H9 (cell line): Measurements from ENCODE around the gene STRN. TPM values are rescaled to one million over a fixed set of nuclear protein-coding genes. Genes with fewer than 3 reads are reported as not detected.

Experiments used
- DNase-seq: peaks from one replicate; pipeline ENCODE4 v3.0.0-alpha.2; 2017
- H2AFZ ChIP-seq: one replicate; pipeline ENCODE4 v1.6.1; 2013; ENCODE audit warnings: mild to moderate bottlenecking, low read length, control low read depth, moderate library complexity
- H2AK5ac ChIP-seq: 2 replicates; pipeline ENCODE4 v1.6.1; 2013; ENCODE audit warnings: low read length, control low read depth, mixed read lengths; ENCODE audit not compliant: insufficient read length
- H2BK120ac ChIP-seq: one replicate; pipeline ENCODE4 v1.6.1; 2013; ENCODE audit warnings: low read depth, mild to moderate bottlenecking, low read length, control low read depth, inconsistent platforms; ENCODE audit not compliant: poor library complexity, severe bottlenecking
- H2BK12ac ChIP-seq: 2 replicates; pipeline ENCODE4 v1.6.1; 2013; ENCODE audit warnings: low read length, control low read depth, mixed read lengths, low read depth; ENCODE audit not compliant: insufficient read length
- H2BK15ac ChIP-seq: 2 replicates; pipeline ENCODE4 v1.6.1; 2013; ENCODE audit warnings: low read depth, low read length, control low read depth
- H2BK20ac ChIP-seq: one replicate; pipeline ENCODE4 v1.6.1; 2013; ENCODE audit warnings: low read depth, mild to moderate bottlenecking, low read length, control low read depth, inconsistent platforms; ENCODE audit not compliant: poor library complexity, severe bottlenecking
- H2BK5ac ChIP-seq: 2 replicates; pipeline ENCODE4 v1.6.1; 2013; ENCODE audit warnings: low read length, control low read depth, mixed read lengths; ENCODE audit not compliant: insufficient read length
- H3K14ac ChIP-seq: 2 replicates; pipeline ENCODE4 v1.6.1; 2013; ENCODE audit warnings: low read length, control low read depth; ENCODE audit not compliant: insufficient read depth
- H3K18ac ChIP-seq: 2 replicates; pipeline ENCODE4 v1.6.1; 2013; ENCODE audit warnings: low read depth, mild to moderate bottlenecking, mixed read lengths, low read length, control low read depth; ENCODE audit not compliant: insufficient read length
- H3K23ac ChIP-seq: 2 replicates; pipeline ENCODE4 v1.6.1; 2013; ENCODE audit warnings: low read length, control low read depth, mixed read lengths, low read depth; ENCODE audit not compliant: insufficient read length
- H3K23me2 ChIP-seq: 2 replicates; pipeline ENCODE4 v1.6.1; 2013; ENCODE audit warnings: low read depth, mild to moderate bottlenecking, mixed read lengths, low read length, control low read depth; ENCODE audit not compliant: insufficient read length, poor library complexity, severe bottlenecking
- H3K27ac ChIP-seq: 2 replicates; pipeline ENCODE4 v1.5.1; 2013; ENCODE audit warnings: low read length, control low read depth, mixed read lengths, low read depth; ENCODE audit not compliant: insufficient read length
- H3K27me3 ChIP-seq: 2 replicates; pipeline ENCODE4 v1.6.1; 2013; ENCODE audit warnings: low read length, control low read depth, inconsistent platforms; ENCODE audit not compliant: insufficient read depth
- H3K4ac ChIP-seq: 2 replicates; pipeline ENCODE4 v1.6.1; 2013; ENCODE audit warnings: low read depth, mild to moderate bottlenecking, control low read depth, inconsistent platforms, low read length, moderate library complexity
- H3K4me1 ChIP-seq: 2 replicates; pipeline ENCODE4 v1.6.1; 2013; ENCODE audit warnings: low read length, control low read depth, inconsistent platforms; ENCODE audit not compliant: insufficient read depth
- H3K4me2 ChIP-seq: 2 replicates; pipeline ENCODE4 v1.6.1; 2013; ENCODE audit warnings: low read length, control low read depth, mixed read lengths; ENCODE audit not compliant: insufficient read length, insufficient read depth
- H3K56ac ChIP-seq: 2 replicates; pipeline ENCODE4 v1.6.1; 2013; ENCODE audit warnings: low read depth, mild to moderate bottlenecking, mixed read lengths, low read length, control low read depth; ENCODE audit not compliant: insufficient read length
- H3K79me1 ChIP-seq: 2 replicates; pipeline ENCODE4 v1.6.1; 2013; ENCODE audit warnings: low read depth, mild to moderate bottlenecking, moderate library complexity, low read length, control low read depth, inconsistent platforms; ENCODE audit not compliant: insufficient read depth, poor library complexity, severe bottlenecking
- H3K79me2 ChIP-seq: 2 replicates; pipeline ENCODE4 v1.6.1; 2013; ENCODE audit warnings: low read length, control low read depth, inconsistent platforms; ENCODE audit not compliant: insufficient read depth
- H3K9ac ChIP-seq: 2 replicates; pipeline ENCODE4 v1.6.1; 2013; ENCODE audit warnings: low read length, control low read depth, mixed read lengths; ENCODE audit not compliant: insufficient read length; ENCODE audit errors: extremely low read depth
- H3K9me3 ChIP-seq: one replicate; pipeline ENCODE4 v1.6.1; 2013; ENCODE audit warnings: low read depth, low read length, inconsistent platforms; ENCODE audit not compliant: control insufficient read depth
- H3T11ph ChIP-seq: one replicate; pipeline ENCODE4 v1.6.1; 2013; ENCODE audit warnings: mild to moderate bottlenecking, low read length, control low read depth, inconsistent platforms
- H4K20me1 ChIP-seq: one replicate; pipeline ENCODE4 v1.6.1; 2013; ENCODE audit not compliant: control insufficient read depth, insufficient read length, insufficient read depth
- H4K5ac ChIP-seq: 2 replicates; pipeline ENCODE4 v1.6.1; 2013; ENCODE audit warnings: low read depth, mild to moderate bottlenecking, mixed read lengths, low read length, control low read depth; ENCODE audit not compliant: insufficient read length
- H4K8ac ChIP-seq: replicated peaks from 2 replicates; pipeline ENCODE4 v1.6.1; 2013; ENCODE audit warnings: low read length, control low read depth, mixed read lengths, low read depth; ENCODE audit not compliant: insufficient read length
- H4K91ac ChIP-seq: 2 replicates; pipeline ENCODE4 v1.6.1; 2013; ENCODE audit warnings: low read depth, mild to moderate bottlenecking, moderate library complexity, mixed read lengths, low read length, control low read depth; ENCODE audit not compliant: insufficient read length
- H3K27ac Mint-ChIP-seq, 3 experiments: 2 replicates in 2 of 3; 3 replicates in 1 of 3; pipeline ENCODE4 v1.8.0; 2020 to 2021; ENCODE audit warnings: mixed read lengths in 3 of 3, mild to moderate bottlenecking in 1 of 3, moderate library complexity in 1 of 3
- H3K27me3 Mint-ChIP-seq: 2 replicates; pipeline ENCODE4 v1.8.0; 2021; ENCODE audit warnings: low read depth, mild to moderate bottlenecking, moderate library complexity, mixed read lengths
- H3K36me3 Mint-ChIP-seq, 3 experiments: 2 replicates in 2 of 3; 3 replicates in 1 of 3; pipeline ENCODE4 v1.8.0; 2020 to 2021; ENCODE audit warnings: low read depth in 3 of 3, mixed read lengths in 3 of 3; ENCODE audit not compliant: insufficient read depth in 1 of 3
- H3K4me1 Mint-ChIP-seq, 2 experiments: 2 replicates each; pipeline ENCODE4 v1.8.0; 2020; ENCODE audit warnings: mixed read lengths in 2 of 2
- H3K4me3 Mint-ChIP-seq, 2 experiments: 2 replicates in 1 of 2; 3 replicates in 1 of 2; pipeline ENCODE4 v1.8.0; 2020 to 2021; ENCODE audit warnings: mild to moderate bottlenecking in 2 of 2, mixed read lengths in 2 of 2, moderate library complexity in 1 of 2
- H3K9me3 Mint-ChIP-seq, 2 experiments: 2 replicates in 1 of 2; 3 replicates in 1 of 2; pipeline ENCODE4 v1.8.0; 2020; ENCODE audit warnings: mild to moderate bottlenecking in 2 of 2, mixed read lengths in 2 of 2, moderate library complexity in 1 of 2
- WGBS: extraction: QIAGEN DNeasy Blood & Tissue Kit; methylation state at CpG from one replicate; pipeline ENCODE4 v1.1.7; 2013; ENCODE audit warnings: missing lambda C conversion rate, low lambda C conversion rate, mixed read lengths; ENCODE audit not compliant: insufficient read length; ENCODE audit errors: extremely low coverage; 5-methylcytosine and 5-hydroxymethylcytosine counted together
- total RNA-seq: library from RNA; stranded (reverse); gene quantifications from 2 replicates; pipeline ENCODE4 v1.2.1, GENCODE V29; 2021
- TF ChIP-seq, protein P1 (sequence below): fragments of 200-600 bp; sonication (generic); conservative IDR thresholded peaks from 3 replicates; pipeline ENCODE4 v1.8.0; 2021; ENCODE audit warnings: antibody characterized with exemption, mild to moderate bottlenecking

Gene STRN
- total RNA-seq, 1 experiment from 2014 or later = 31.7 TPM

- no peak overlapping the region for H3K4me2 ChIP-seq
- H3K4me1 ChIP-seq = no peaks in the 10 kb centered on the region
- no peak overlapping the region for H3K23ac ChIP-seq
- no peak overlapping the region for H3K4ac ChIP-seq
- no peak overlapping the region for H3T11ph ChIP-seq
- no peaks in the 10 kb centered on the region for H3K9me3 ChIP-seq
- Mint-ChIP-seq H3K4me3 (no peak overlapping the region), H3K4me1 (no peaks in the 10 kb centered on the region), H3K36me3 (peaks cover 0 to 9% (median 0%) of the 10 kb centered on the region in 3 experiments; a peak in 2 of 7 replicates), H3K27me3 (no peaks in the 10 kb centered on the region), H3K27ac (no peak overlapping the region), H3K9me3 (no peaks in the 10 kb centered on the region)
- TF ChIP-seq, protein P1, sequence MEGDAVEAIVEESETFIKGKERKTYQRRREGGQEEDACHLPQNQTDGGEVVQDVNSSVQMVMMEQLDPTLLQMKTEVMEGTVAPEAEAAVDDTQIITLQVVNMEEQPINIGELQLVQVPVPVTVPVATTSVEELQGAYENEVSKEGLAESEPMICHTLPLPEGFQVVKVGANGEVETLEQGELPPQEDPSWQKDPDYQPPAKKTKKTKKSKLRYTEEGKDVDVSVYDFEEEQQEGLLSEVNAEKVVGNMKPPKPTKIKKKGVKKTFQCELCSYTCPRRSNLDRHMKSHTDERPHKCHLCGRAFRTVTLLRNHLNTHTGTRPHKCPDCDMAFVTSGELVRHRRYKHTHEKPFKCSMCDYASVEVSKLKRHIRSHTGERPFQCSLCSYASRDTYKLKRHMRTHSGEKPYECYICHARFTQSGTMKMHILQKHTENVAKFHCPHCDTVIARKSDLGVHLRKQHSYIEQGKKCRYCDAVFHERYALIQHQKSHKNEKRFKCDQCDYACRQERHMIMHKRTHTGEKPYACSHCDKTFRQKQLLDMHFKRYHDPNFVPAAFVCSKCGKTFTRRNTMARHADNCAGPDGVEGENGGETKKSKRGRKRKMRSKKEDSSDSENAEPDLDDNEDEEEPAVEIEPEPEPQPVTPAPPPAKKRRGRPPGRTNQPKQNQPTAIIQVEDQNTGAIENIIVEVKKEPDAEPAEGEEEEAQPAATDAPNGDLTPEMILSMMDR = no peak
- no peaks in the 10 kb centered on the region for H4K20me1 ChIP-seq
- no peak overlapping the region for H2BK12ac ChIP-seq
- H4K5ac ChIP-seq = no peak overlapping the region
- H4K8ac ChIP-seq = no peak overlapping the region
- no peak overlapping the region for H2BK15ac ChIP-seq
- H3K56ac ChIP-seq = no peak overlapping the region
- H4K91ac ChIP-seq = no peak overlapping the region
- H3K79me2 ChIP-seq = no peaks in the 10 kb centered on the region
- no peaks in the 10 kb centered on the region for H3K27me3 ChIP-seq
- DNase-seq = no peak
- no peak overlapping the region for H3K14ac ChIP-seq
- no peak overlapping the region for H2AFZ ChIP-seq
- H3K23me2 ChIP-seq = no peaks in the 10 kb centered on the region
- no peak overlapping the region for H3K9ac ChIP-seq
- no peak overlapping the region for H2BK120ac ChIP-seq
- no peak overlapping the region for H2BK20ac ChIP-seq
- no peak overlapping the region for H3K18ac ChIP-seq
- no peaks in the 10 kb centered on the region for H3K79me1 ChIP-seq
- H3K27ac ChIP-seq = no peak overlapping the region
- no peak overlapping the region for H2AK5ac ChIP-seq
- WGBS = no CpG with 5 or more reads among the region's 7 CpGs
- no peak overlapping the region for H2BK5ac ChIP-seq
These were observed 73.5 kb downstream of the STRN start for GRCh38 chr2:36892805-36893204.
